H1 (cell line): Measurements from ENCODE around the gene MYO9B. TPM values are rescaled to one million over a fixed set of nuclear protein-coding genes. Genes with fewer than 3 reads are reported as not detected.

Source experiments
- CTCF ChIA-PET: fragments of 300-600 bp; sonication (Branson Sonifier 250); formaldehyde crosslinking; loops from one replicate; lab custom pipeline; 2021; ENCODE audit not compliant: partially characterized antibody; lab: Charles Lee
- POLR2A ChIA-PET: fragments of 300-600 bp; sonication (Branson Sonifier 250); formaldehyde crosslinking; loops from one replicate; lab custom pipeline; 2021; ENCODE audit warnings: inconsistent platforms; ENCODE audit not compliant: partially characterized antibody; lab: Charles Lee
- DNase-seq, 2 experiments: peaks; one replicate each; pipeline versions ENCODE4 v3.0.0 to v3.0.0-alpha.2; 2010 to 2022; ENCODE audit warnings: low spot score in 2 of 2, low read depth in 1 of 2, mixed read lengths in 1 of 2
- FAIRE-seq: peaks from 2 replicates; lab custom pipeline; 2011; peaks lifted over from hg19 to GRCh38; lab: Jason Lieb, UNC
- H2AFZ ChIP-seq: 2 replicates; pipeline ENCODE4 v1.8.1; 2012; ENCODE audit warnings: low read length, inconsistent platforms
- H2AK5ac ChIP-seq: 2 replicates; pipeline ENCODE4 v1.6.1; 2013; ENCODE audit warnings: low read depth, low read length
- H2BK120ac ChIP-seq: replicated peaks from 2 replicates; pipeline ENCODE3; 2013; ENCODE audit warnings: low read depth, low read length, inconsistent platforms
- H2BK12ac ChIP-seq: 2 replicates; pipeline ENCODE4 v1.6.1; 2013; ENCODE audit warnings: low read depth, low read length
- H2BK15ac ChIP-seq: 2 replicates; pipeline ENCODE4 v1.6.1; 2013; ENCODE audit warnings: low read length
- H2BK20ac ChIP-seq: 2 replicates; pipeline ENCODE4 v1.6.1; 2013; ENCODE audit warnings: low read length
- H2BK5ac ChIP-seq: 2 replicates; pipeline ENCODE4 v1.6.1; 2013; ENCODE audit warnings: low read depth, low read length
- H3K14ac ChIP-seq: 2 replicates; pipeline ENCODE4 v1.6.1; 2013; ENCODE audit warnings: inconsistent platforms; ENCODE audit not compliant: insufficient read length
- H3K18ac ChIP-seq: 2 replicates; pipeline ENCODE4 v1.6.1; 2013; ENCODE audit warnings: low read length; ENCODE audit errors: extremely low read depth
- H3K23ac ChIP-seq: 2 replicates; pipeline ENCODE4 v1.6.1; 2013; ENCODE audit warnings: inconsistent platforms; ENCODE audit not compliant: insufficient read length
- H3K23me2 ChIP-seq: 2 replicates; pipeline ENCODE4 v1.6.1; 2013; ENCODE audit warnings: low read depth, low read length
- H3K27ac ChIP-seq: 2 replicates; pipeline ENCODE4 v1.6.1; 2011; ENCODE audit warnings: low read depth, low read length, inconsistent platforms
- H3K27me3 ChIP-seq, 4 experiments: replicated peaks in 1 of 4; 1 replicate in 1 of 4; 2 replicates in 3 of 4; pipeline versions ENCODE4 v1.6.1 to v1.8.1; 2011 to 2013; ENCODE audit warnings: low read length in 3 of 4, mild to moderate bottlenecking in 3 of 4, inconsistent platforms in 2 of 4, mixed read lengths in 2 of 4, moderate library complexity in 1 of 4; ENCODE audit not compliant: control insufficient read depth in 3 of 4, insufficient read depth in 3 of 4; ENCODE audit errors: extremely low read depth in 1 of 4
- H3K36me3 ChIP-seq, 4 experiments: 2 replicates each; pipeline versions ENCODE4 v1.6.1 to v1.8.1; 2011 to 2013; ENCODE audit warnings: mild to moderate bottlenecking in 4 of 4, low read length in 3 of 4, moderate library complexity in 2 of 4, control low read depth in 1 of 4, inconsistent platforms in 1 of 4; ENCODE audit not compliant: insufficient read depth in 4 of 4, control insufficient read depth in 2 of 4
- H3K4ac ChIP-seq: replicated peaks from 2 replicates; pipeline ENCODE3; 2013; ENCODE audit warnings: low read length, low read depth, mixed read lengths, inconsistent platforms; ENCODE audit not compliant: insufficient read length
- H3K4me1 ChIP-seq, 4 experiments: replicated peaks in 1 of 4; 1 replicate in 1 of 4; 2 replicates in 3 of 4; pipeline versions ENCODE4 v1.6.1 to v1.8.1; 2011 to 2013; ENCODE audit warnings: low read length in 3 of 4, inconsistent platforms in 2 of 4, mixed read lengths in 1 of 4; ENCODE audit not compliant: insufficient read depth in 4 of 4, control insufficient read depth in 3 of 4
- H3K4me2 ChIP-seq, 2 experiments: 2 replicates each; pipeline versions ENCODE4 v1.6.1 to v1.8.1; 2011 to 2013; ENCODE audit warnings: low read depth in 2 of 2, low read length in 2 of 2, control low read depth in 1 of 2, inconsistent platforms in 1 of 2, mild to moderate bottlenecking in 1 of 2; ENCODE audit not compliant: insufficient read depth in 1 of 2
- H3K4me3 ChIP-seq, 4 experiments: fragments of 200-600, 300-600 bp in 1 of 4; sonication (generic), shearing (Covaris generic), sonication (Bioruptor Twin) in 1 of 4; 2 replicates each; pipeline versions ENCODE4 v1.5.1 to v1.8.1; 2011 to 2016; ENCODE audit warnings: low read length in 4 of 4, low read depth in 3 of 4, control low read depth in 2 of 4, inconsistent platforms in 2 of 4, mild to moderate bottlenecking in 2 of 4, mixed read lengths in 1 of 4, moderate library complexity in 1 of 4; ENCODE audit not compliant: insufficient read depth in 2 of 4; ENCODE audit errors: extremely low read depth in 1 of 4
- H3K56ac ChIP-seq: replicated peaks from 2 replicates; pipeline ENCODE3; 2013; ENCODE audit warnings: low read depth, mild to moderate bottlenecking, mixed read lengths, low read length, inconsistent platforms; ENCODE audit not compliant: insufficient read length
- H3K79me1 ChIP-seq: 2 replicates; pipeline ENCODE4 v1.6.1; 2013; ENCODE audit warnings: low read depth, low read length, control low read depth
- H3K79me2 ChIP-seq, 2 experiments: 2 replicates each; pipeline versions ENCODE4 v1.6.1 to v1.8.1; 2012 to 2013; ENCODE audit warnings: low read length in 2 of 2, mild to moderate bottlenecking in 2 of 2, inconsistent platforms in 1 of 2; ENCODE audit not compliant: insufficient read depth in 2 of 2, control insufficient read depth in 1 of 2
- H3K9ac ChIP-seq, 4 experiments: replicated peaks in 1 of 4; 1 replicate in 1 of 4; 2 replicates in 3 of 4; pipeline versions ENCODE4 v1.6.1 to v1.8.1; 2011 to 2013; ENCODE audit warnings: low read depth in 3 of 4, low read length in 3 of 4, control low read depth in 2 of 4, mild to moderate bottlenecking in 2 of 4, moderate library complexity in 2 of 4, inconsistent platforms in 1 of 4; ENCODE audit errors: extremely low read depth in 1 of 4
- H3K9me3 ChIP-seq, 2 experiments: 2 replicates each; pipeline versions ENCODE4 v1.6.1 to v1.8.1; 2012 to 2013; ENCODE audit warnings: mild to moderate bottlenecking in 2 of 2, moderate library complexity in 2 of 2, control low read depth in 1 of 2, inconsistent platforms in 1 of 2, low read depth in 1 of 2, low read length in 1 of 2, mixed read lengths in 1 of 2; ENCODE audit not compliant: insufficient read depth in 2 of 2
- H4K20me1 ChIP-seq, 2 experiments: replicated peaks in 1 of 2; 2 replicates each; pipeline versions ENCODE3 to v1.8.1; 2011 to 2013; ENCODE audit warnings: inconsistent platforms in 2 of 2, low read length in 2 of 2, mild to moderate bottlenecking in 1 of 2; ENCODE audit not compliant: insufficient read depth in 2 of 2, control insufficient read depth in 1 of 2
- H4K5ac ChIP-seq: 2 replicates; pipeline ENCODE4 v1.6.1; 2013; ENCODE audit warnings: low read length, low read depth, mixed read lengths, inconsistent platforms; ENCODE audit not compliant: insufficient read length
- H4K8ac ChIP-seq: 2 replicates; pipeline ENCODE4 v1.8.0; 2013; ENCODE audit warnings: mild to moderate bottlenecking, moderate library complexity, low read length, inconsistent platforms; ENCODE audit not compliant: insufficient read depth; ENCODE audit errors: extremely low read depth
- H4K91ac ChIP-seq: replicated peaks from 2 replicates; pipeline ENCODE3; 2013; ENCODE audit warnings: low read length, mixed read lengths, inconsistent platforms; ENCODE audit not compliant: insufficient read length
- ASH2L ChIP-seq: fragments of 200-600, 300-600 bp; sonication (generic); IDR thresholded peaks from one replicate; pipeline ENCODE4 v1.7.1; 2017; ENCODE audit warnings: low read length
- TAF1 ChIP-seq: IDR thresholded peaks from 2 replicates; pipeline ENCODE4 v1.6.1; 2011; ENCODE audit warnings: mild to moderate bottlenecking, low read depth, low read length
- WGBS, 2 experiments: shearing (Covaris generic) in 1 of 2; methylation state at CpG; one replicate each; pipeline versions ENCODE4 v1.1.6 to v1.1.7; 2013 to 2015; ENCODE audit warnings: low lambda C conversion rate in 2 of 2, mixed read lengths in 2 of 2, inconsistent platforms in 1 of 2, low coverage in 1 of 2, missing lambda C conversion rate in 1 of 2; ENCODE audit not compliant: insufficient replicate concordance in 2 of 2, insufficient coverage in 1 of 2, insufficient read length in 1 of 2; ENCODE audit errors: extremely low coverage in 1 of 2, missing lambda C conversion rate in 1 of 2; 5-methylcytosine and 5-hydroxymethylcytosine counted together
- polyA plus RNA-seq, 7 experiments: library from polyadenylated mRNA; depleted of rRNA in 3 of 7; stranded (reverse) in 5 of 7; unstranded in 2 of 7; fragments of >200 nt in 5 of 7; fragments of 200-250 nt in 2 of 7; gene quantifications; 1 replicate in 5 of 7; 2 replicates in 1 of 7; 4 replicates in 1 of 7; pipeline versions ENCODE4 v1.2.1 to v1.2.3, GENCODE V29; 2011 to 2013; ENCODE audit warnings: missing spikeins in 2 of 7, mixed read lengths in 2 of 7
- total RNA-seq: library from RNA; stranded (reverse); fragmentation: NEBNext Ultra II Directional; extraction: Animal tissue kit (Norgen Biotek cat#: 25700); gene quantifications from 2 replicates; pipeline ENCODE4 v1.2.1, GENCODE V29; 2021

The MYO9B gene
- total and polyA plus RNA-seq, 2 of the 8 experiments (the other 6 are each of a cell fraction or from before 2014, with no cell fraction given) = 27.6 to 77.1 TPM

GRCh38 chr19:17078920-17079709 lies 3.5 kb downstream of the MYO9B start:
- DNase-seq = no peak
- ChIA-PET CTCF (interaction anchor here (0.6 to 0.9 kb wide), 3 partner anchors 82 to 1663 kb away, joined by 3 to 4 read pairs (median 3); no protein-coding TSS in a partner anchor), POLR2A (interaction anchor here (0.7 to 1.4 kb wide), 4 partner anchors 9 to 58 kb away, joined by 3 to 5 read pairs (median 4); no protein-coding TSS in a partner anchor)
- H3K4me1 ChIP-seq = peaks cover 4 to 10% (median 7%) of the 10 kb centered on the region in 4 experiments
- H3K4me2 ChIP-seq = peak overlapping the region in 1 of 2 experiments; percentile 12; a peak in 1 of 4 replicates
- H3K9ac ChIP-seq = no peak overlapping the region; a peak in 1 of 7 replicates
- H4K8ac ChIP-seq = no peak overlapping the region
- H4K5ac ChIP-seq = no peak overlapping the region
- no peak overlapping the region for H2BK20ac ChIP-seq
- peak overlapping the region; percentile 48; the same call in 1 of the 2 replicates for H3K18ac ChIP-seq
- H3K36me3 ChIP-seq = no peaks in the 10 kb centered on the region; a peak in 1 of 8 replicates
- no peak overlapping the region for H3K27ac ChIP-seq
- no peaks in the 10 kb centered on the region for H3K27me3 ChIP-seq
- no peak overlapping the region for H2AFZ ChIP-seq
- H3K56ac ChIP-seq = no peak overlapping the region
- no peak overlapping the region for H3K23ac ChIP-seq
- peak overlapping the region; percentile 36 for H3K4ac ChIP-seq
- H2BK12ac ChIP-seq = peak overlapping the region; percentile 17; the same call in 1 of the 2 replicates
- H2AK5ac ChIP-seq = peak overlapping the region; percentile 5; the same call in 1 of the 2 replicates
- H3K9me3 ChIP-seq = no peaks in the 10 kb centered on the region
- no peak overlapping the region for H3K4me3 ChIP-seq
- no peak for FAIRE-seq
- peaks cover 4 to 78% of the 10 kb centered on the region in 2 experiments; a peak in 3 of 4 replicates for H3K79me2 ChIP-seq
- H2BK15ac ChIP-seq = no peak overlapping the region
- H4K91ac ChIP-seq = peak overlapping the region; percentile 31
- H3K79me1 ChIP-seq = peaks cover 29% of the 10 kb centered on the region
- no peak overlapping the region for H2BK120ac ChIP-seq
- no peak for TF ChIP-seq TAF1
- peak; percentile 12 for TF ChIP-seq ASH2L
- peaks cover 17% of the 10 kb centered on the region for H3K23me2 ChIP-seq
- 80% methylated on average over 16 of the region's 19 CpGs; no CpG with 5 or more reads in 1 of the 2 experiments for WGBS, 2 experiments
- H3K14ac ChIP-seq = no peak overlapping the region
- peaks cover 19 to 36% of the 10 kb centered on the region in 2 experiments for H4K20me1 ChIP-seq
- H2BK5ac ChIP-seq = peak overlapping the region; percentile 12; the same call in 1 of the 2 replicates
